MM.1S (cell line): Measurements from ENCODE around the gene LRRN2.

Experiments used
- CTCF ChIP-seq: fragments of 300-600 bp; sonication (generic); IDR thresholded peaks from 2 replicates; pipeline ENCODE4 v1.5.1; 2016; ENCODE audit warnings: antibody characterized with exemption, low read length, mixed read lengths
- EZH2 ChIP-seq: fragments of 300-600 bp; sonication (generic); optimal IDR thresholded peaks from 2 replicates; pipeline ENCODE3; 2017; ENCODE audit warnings: low read depth, mild to moderate bottlenecking, antibody characterized with exemption, low read length, mixed read lengths
- EZH2phosphoT487 ChIP-seq: fragments of 300-600 bp; sonication (generic); IDR thresholded peaks from 2 replicates; pipeline ENCODE4 v1.6.1; 2018; ENCODE audit warnings: antibody characterized with exemption, low read length

GRCh38 chr1:204647114-204647804 lies 38.3 kb downstream of the LRRN2 start:
- no peak for TF ChIP-seq CTCF
- no peak for TF ChIP-seq EZH2phosphoT487
- no peak for TF ChIP-seq EZH2
